K562 (cell line): Measurements from ENCODE around the gene TRIM34. TPM values are rescaled to one million over a fixed set of nuclear protein-coding genes. Genes with fewer than 3 reads are reported as not detected.
A peak's percentile ranks its signal among the peaks of the same experiment; 100 is the strongest.
"Not testable (repeated sequence)": the region's sequence is repeated elsewhere in the genome, so short reads cannot be mapped to it uniquely, and the experiment has no call there.

Experiments used
- ATAC-seq: fragments of 200-7000 bp; cut with Tn5 transposase; 3 replicates; pipeline ENCODE4 v1.9.1; 2020; ENCODE audit warnings: moderate library complexity
- BruUV-seq: library from RNA; stranded (reverse); fragments of 400-500 nt; replicated peaks from 2 replicates; lab custom pipeline; 2021; lab: Mats Ljungman, UMichigan
- CTCF ChIA-PET: fragments of 300-600 bp; formaldehyde crosslinking; extraction: SDS; loops from one replicate; lab custom pipeline; 2021; ENCODE audit warnings: low intra/inter-chr PET ratio; lab: Yijun Ruan, JAX
- POLR2A ChIA-PET: fragments of 300-600, 350-650 bp; sonication (Branson Sonifier 250); formaldehyde crosslinking; extraction: SDS; loops from one replicate; lab custom pipeline; 2021; ENCODE audit warnings: antibody characterized with exemption, inconsistent platforms; lab: Yijun Ruan, JAX
- DNase-seq, 4 experiments: peaks; one replicate each; pipeline versions ENCODE4 v3.0.0 to v3.0.0-alpha.2; 2011 to 2018; ENCODE audit warnings: low spot score in 3 of 4, mixed read lengths in 3 of 4; ENCODE audit errors: extremely low read depth in 1 of 4
- FAIRE-seq: peaks from 2 replicates; lab custom pipeline; 2011; peaks lifted over from hg19 to GRCh38; lab: Jason Lieb, UNC
- H2AFZ ChIP-seq: 2 replicates; pipeline ENCODE4 v1.6.0; 2011; ENCODE audit warnings: low read depth, low read length, control low read depth, inconsistent platforms
- H3K27ac ChIP-seq: fragments of 200-600 bp; 3 replicates; pipeline ENCODE4 v1.8.0; 2011; ENCODE audit warnings: low read depth, mild to moderate bottlenecking, control low read depth, inconsistent platforms, low read length, moderate library complexity, mixed read lengths; ENCODE audit errors: extremely low read depth
- H3K27me3 ChIP-seq, 2 experiments: fragments of 300-600 bp in 1 of 2; 2 replicates in 1 of 2; 3 replicates in 1 of 2; pipeline versions ENCODE4 v1.6.0 to v1.8.0; 2011; ENCODE audit warnings: inconsistent platforms in 2 of 2, low read length in 2 of 2, mild to moderate bottlenecking in 1 of 2, mixed read lengths in 1 of 2, moderate library complexity in 1 of 2; ENCODE audit not compliant: control insufficient read depth in 2 of 2, insufficient read depth in 2 of 2
- H3K36me3 ChIP-seq: fragments of 300-600 bp; 3 replicates; pipeline ENCODE4 v1.8.0; 2011; ENCODE audit warnings: mild to moderate bottlenecking, low read length, inconsistent platforms; ENCODE audit not compliant: control insufficient read depth, insufficient read depth
- H3K4me1 ChIP-seq, 2 experiments: fragments of 200-600 bp in 1 of 2; replicated peaks in 1 of 2; 2 replicates in 1 of 2; 3 replicates in 1 of 2; pipeline versions ENCODE4 v1.5.1 to v1.8.0; 2011; ENCODE audit warnings: inconsistent platforms in 2 of 2, low read length in 2 of 2, mild to moderate bottlenecking in 1 of 2, mixed read lengths in 1 of 2, moderate library complexity in 1 of 2; ENCODE audit not compliant: control insufficient read depth in 2 of 2, insufficient read depth in 2 of 2
- H3K4me2 ChIP-seq: 2 replicates; pipeline ENCODE4 v1.6.1; 2011; ENCODE audit warnings: low read length, control low read depth, inconsistent platforms, mixed read lengths; ENCODE audit not compliant: insufficient read depth
- H3K4me3 ChIP-seq: fragments of 200-600 bp; sonication (generic), shearing (Covaris generic); 2 replicates; pipeline ENCODE4 v1.5.1; 2016; ENCODE audit warnings: control low read depth, inconsistent platforms
- H3K79me2 ChIP-seq: fragments of 200-600 bp; 3 replicates; pipeline ENCODE4 v1.8.0; 2011; ENCODE audit warnings: low read length, inconsistent platforms; ENCODE audit not compliant: control insufficient read depth, insufficient read depth
- H3K9ac ChIP-seq, 2 experiments: 2 replicates each; pipeline versions ENCODE4 v1.6.0 to v1.6.1; 2011; ENCODE audit warnings: low read depth in 2 of 2, low read length in 2 of 2, control low read depth in 1 of 2, inconsistent platforms in 1 of 2, mild to moderate bottlenecking in 1 of 2, mixed read lengths in 1 of 2; ENCODE audit not compliant: insufficient read depth in 1 of 2
- H3K9me1 ChIP-seq: one replicate; pipeline ENCODE4 v1.6.0; 2011; ENCODE audit warnings: inconsistent platforms, mild to moderate bottlenecking, low read length, moderate library complexity; ENCODE audit not compliant: control insufficient read depth, insufficient read depth
- H3K9me3 ChIP-seq: replicated peaks from 2 replicates; pipeline ENCODE4 v1.5.1; 2011; ENCODE audit warnings: low read depth, low read length, inconsistent platforms; ENCODE audit not compliant: control insufficient read depth, insufficient read depth
- H4K20me1 ChIP-seq: replicated peaks from 2 replicates; pipeline ENCODE4 v1.6.1; 2011; ENCODE audit warnings: low read length, inconsistent platforms, mixed read lengths; ENCODE audit not compliant: control insufficient read depth, insufficient read depth
- HIVEP1 ChIP-seq: fragments of 250-450 bp; sonication (Bioruptor Pico); IDR thresholded peaks from 2 replicates; pipeline ENCODE4 v1.4.0; 2020; ENCODE audit warnings: mild to moderate bottlenecking
- SMAD2 ChIP-seq: fragments of 150-350 bp; IDR thresholded peaks from 2 replicates; pipeline ENCODE4 v1.6.1; 2014; ENCODE audit warnings: low read depth, mild to moderate bottlenecking, low read length
- ZKSCAN1 ChIP-seq: fragments of 150-350 bp; IDR thresholded peaks from 2 replicates; pipeline ENCODE4 v1.6.1; 2016; ENCODE audit warnings: low read depth, low read length
- ZNF146 ChIP-seq: IDR thresholded peaks from one replicate; pipeline ENCODE4 v1.6.1; 2018; ENCODE audit warnings: missing compliant biosample characterization; ENCODE audit not compliant: unreplicated experiment
- ZNF830 ChIP-seq: fragments of 250-450 bp; sonication (Bioruptor Pico); IDR thresholded peaks from 2 replicates; pipeline ENCODE4 v1.5.0; 2021; ENCODE audit warnings: mild to moderate bottlenecking
- WGBS: fragments of 100-300 bp; shearing (Covaris generic); methylation state at CpG from one replicate; pipeline ENCODE4 v1.1.6; 2016; ENCODE audit warnings: low coverage, mixed read lengths; ENCODE audit not compliant: insufficient coverage; ENCODE audit errors: missing lambda C conversion rate; 5-methylcytosine and 5-hydroxymethylcytosine counted together
- in situ Hi-C: fragments of 300-500 bp; cut with MboI; formaldehyde crosslinking; loops from 4 replicates; pipeline ENCODE4 v1.15.0; 2018; ENCODE audit warnings: inconsistent platforms, mixed read lengths
- intact Hi-C: fragments of 100-400 bp; cut with micrococcal nuclease; formaldehyde crosslinking; loops from 2 replicates; pipeline ENCODE4 v1.14.2; 2022
- polyA plus RNA-seq, 8 experiments: library from polyadenylated mRNA; depleted of rRNA in 4 of 8; stranded (reverse) in 5 of 8; unstranded in 3 of 8; fragments of >200 nt; fragmentation: Nextera tagmentation in 2 of 8; fragmentation: Illumina TruSeq in 1 of 8; extraction: Ambion mirVana in 2 of 8; extraction: Trizol in 1 of 8; gene quantifications; 2 replicates each; pipeline versions ENCODE4 v1.2.1 to v1.2.3, GENCODE V29; 2011 to 2014; ENCODE audit warnings: inconsistent platforms in 1 of 8, missing spikeins in 1 of 8
- total RNA-seq, 7 experiments: library from RNA; depleted of rRNA in 6 of 7; stranded (reverse); fragments of >200 nt in 6 of 7; fragmentation: Illumina TruSeq in 2 of 7; extraction: Trizol in 2 of 7; gene quantifications; 2 replicates each; pipeline versions ENCODE4 v1.2.1 to v1.2.3, GENCODE V29; 2011 to 2021; ENCODE audit warnings: low replicate concordance in 1 of 7

The TRIM34 gene
- total and polyA plus RNA-seq, 9 of the 15 experiments (the other 6 are each of a cell fraction or from before 2014, with no cell fraction given): 0.31 to 2.9 (median 1.3) TPM

DNA sequence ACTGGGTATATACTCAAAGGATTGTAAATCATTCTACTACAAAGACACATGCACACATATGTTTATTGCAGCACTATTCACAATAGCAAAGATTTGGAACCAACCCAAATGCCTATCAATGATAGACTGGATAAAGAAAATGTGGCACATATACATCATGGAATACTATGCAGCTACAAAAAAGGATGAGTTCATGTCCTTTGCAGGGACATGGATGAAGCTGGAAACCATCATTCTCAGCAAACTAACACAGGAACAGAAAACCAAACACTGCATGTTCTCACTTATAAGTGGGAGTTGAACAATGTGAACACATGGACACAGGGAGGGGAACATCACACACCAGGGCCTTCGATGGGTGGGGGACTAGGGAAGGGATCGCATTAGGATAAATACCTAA is 32.2 kb downstream of the TRIM34 start:
- H3K27ac ChIP-seq, H3K79me2 ChIP-seq, H2AFZ ChIP-seq, H3K9me3 ChIP-seq, H3K9me1 ChIP-seq, BruUV-seq, DNase-seq, H3K27me3 ChIP-seq, intact Hi-C loops, H3K9ac ChIP-seq, H3K36me3 ChIP-seq, H3K4me2 ChIP-seq, H4K20me1 ChIP-seq, POLR2A ChIA-PET, FAIRE-seq, CTCF ChIA-PET, ATAC-seq, in situ Hi-C loops, H3K4me1 ChIP-seq, H3K4me3 ChIP-seq: not testable (repeated sequence)
- WGBS: 88% methylated on average over 2 of the region's 2 CpGs
- peak; percentile 53 for TF ChIP-seq ZNF146 (CRISPR knock-in tag)

GRCh38 chr11:5658318-5658717 is 33.5 kb downstream of the TRIM34 start:
- H4K20me1 ChIP-seq: no peaks in the 10 kb centered on the region
- DNase-seq (no peak), FAIRE-seq (no peak), ATAC-seq (no peak)
- in situ Hi-C loops (no loop called here), intact Hi-C loops (no loop called here)
- H3K36me3 ChIP-seq: no peaks in the 10 kb centered on the region
- no peak overlapping the region for H3K4me3 ChIP-seq
- no peak overlapping the region for H3K27ac ChIP-seq
- CTCF ChIA-PET: no interaction called here
- no peaks in the 10 kb centered on the region for H3K9me3 ChIP-seq
- H2AFZ ChIP-seq: no peak overlapping the region
- 19% methylated on average over 5 of the region's 5 CpGs for WGBS
- H3K4me2 ChIP-seq: no peak overlapping the region
- POLR2A ChIA-PET: no interaction called here
- no peaks in the 10 kb centered on the region for H3K27me3 ChIP-seq
- BruUV-seq: no TSS peak
- no peaks in the 10 kb centered on the region for H3K9me1 ChIP-seq
- no peaks in the 10 kb centered on the region for H3K79me2 ChIP-seq
- TF ChIP-seq SMAD2: no peak
- no peak for TF ChIP-seq ZKSCAN1
- TF ChIP-seq HIVEP1 (CRISPR knock-in tag): no peak
- TF ChIP-seq ZNF830 (CRISPR knock-in tag): no peak
- H3K9ac ChIP-seq: no peak overlapping the region
- H3K4me1 ChIP-seq: no peaks in the 10 kb centered on the region
